Measurements from ENCODE around the gene SUGP1. TPM values are rescaled to one million over a fixed set of nuclear protein-coding genes. Genes with fewer than 3 reads are reported as not detected.

The SUGP1 gene
- total RNA-seq, 1 experiment from 2014 or later = 51.2 TPM

DNA sequence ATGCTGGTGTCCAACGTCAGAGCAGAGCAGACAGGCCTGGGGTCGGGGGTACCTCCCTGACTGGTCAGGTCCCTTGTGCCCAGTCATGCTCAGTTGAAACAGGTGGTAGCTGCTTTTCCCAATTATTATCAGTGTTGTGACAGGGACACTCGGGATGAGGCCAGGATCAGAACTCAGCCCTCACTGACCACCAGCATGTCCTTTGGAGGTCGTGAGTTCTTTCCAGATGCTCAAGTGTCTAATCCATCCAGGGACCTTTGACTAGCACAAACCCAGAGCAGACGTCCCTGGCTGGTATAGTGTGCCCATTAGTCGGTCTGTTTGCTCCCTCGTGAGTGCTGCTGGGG lies 22.7 kb upstream of the SUGP1 start:
- H3K4me1 Mint-ChIP-seq (ENCODE audit: low read depth, unreplicated experiment) = no peaks in the 10 kb centered on the region
- H3K27me3 Mint-ChIP-seq (ENCODE audit: insufficient read depth, unreplicated experiment) = no peaks in the 10 kb centered on the region
- no peak for DNase-seq
- no peak overlapping the region for H3K4me3 ChIP-seq (ENCODE audit: low read depth, low read length)
- POLR2A ChIA-PET = no interaction called here
- peaks cover 5% of the 10 kb centered on the region for H3K36me3 ChIP-seq (ENCODE audit: control insufficient read depth, insufficient read depth, low read length)
- peaks cover 53% of the 10 kb centered on the region for H3K36me3 Mint-ChIP-seq (ENCODE audit: insufficient read depth, unreplicated experiment)
- CTCF ChIA-PET = interaction anchor here (0.5 to 1.5 kb wide), 13 partner anchors 9 to 254 kb away, joined by 3 to 11 read pairs (median 3); partner anchors contain the start of gene GATAD2A
- intact Hi-C loops (cut with micrococcal nuclease; ENCODE audit: unreplicated experiment) = no loop called here
- H3K4me1 ChIP-seq = no peaks in the 10 kb centered on the region
- BruUV-seq (replicated peaks) = no TSS peak
- H3K27ac Mint-ChIP-seq (ENCODE audit: unreplicated experiment) = no peak overlapping the region
- no peak overlapping the region for H3K4me3 Mint-ChIP-seq (ENCODE audit: unreplicated experiment)
- no peaks in the 10 kb centered on the region for H3K27me3 ChIP-seq (replicated peaks; ENCODE audit: control insufficient read depth, insufficient read depth, low read length)
- no peaks in the 10 kb centered on the region for H3K9me3 ChIP-seq
- TF ChIP-seq, protein P1, sequence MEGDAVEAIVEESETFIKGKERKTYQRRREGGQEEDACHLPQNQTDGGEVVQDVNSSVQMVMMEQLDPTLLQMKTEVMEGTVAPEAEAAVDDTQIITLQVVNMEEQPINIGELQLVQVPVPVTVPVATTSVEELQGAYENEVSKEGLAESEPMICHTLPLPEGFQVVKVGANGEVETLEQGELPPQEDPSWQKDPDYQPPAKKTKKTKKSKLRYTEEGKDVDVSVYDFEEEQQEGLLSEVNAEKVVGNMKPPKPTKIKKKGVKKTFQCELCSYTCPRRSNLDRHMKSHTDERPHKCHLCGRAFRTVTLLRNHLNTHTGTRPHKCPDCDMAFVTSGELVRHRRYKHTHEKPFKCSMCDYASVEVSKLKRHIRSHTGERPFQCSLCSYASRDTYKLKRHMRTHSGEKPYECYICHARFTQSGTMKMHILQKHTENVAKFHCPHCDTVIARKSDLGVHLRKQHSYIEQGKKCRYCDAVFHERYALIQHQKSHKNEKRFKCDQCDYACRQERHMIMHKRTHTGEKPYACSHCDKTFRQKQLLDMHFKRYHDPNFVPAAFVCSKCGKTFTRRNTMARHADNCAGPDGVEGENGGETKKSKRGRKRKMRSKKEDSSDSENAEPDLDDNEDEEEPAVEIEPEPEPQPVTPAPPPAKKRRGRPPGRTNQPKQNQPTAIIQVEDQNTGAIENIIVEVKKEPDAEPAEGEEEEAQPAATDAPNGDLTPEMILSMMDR (IDR thresholded peaks at IDR 0.05; ENCODE audit: insufficient read depth in 1 of 2, low read depth in 1 of 2, low read length in 1 of 2, severe bottlenecking in 1 of 2, unreplicated experiment in 1 of 2) = no peak
- no peaks in the 10 kb centered on the region for H3K9me3 Mint-ChIP-seq (ENCODE audit: unreplicated experiment)

DNA sequence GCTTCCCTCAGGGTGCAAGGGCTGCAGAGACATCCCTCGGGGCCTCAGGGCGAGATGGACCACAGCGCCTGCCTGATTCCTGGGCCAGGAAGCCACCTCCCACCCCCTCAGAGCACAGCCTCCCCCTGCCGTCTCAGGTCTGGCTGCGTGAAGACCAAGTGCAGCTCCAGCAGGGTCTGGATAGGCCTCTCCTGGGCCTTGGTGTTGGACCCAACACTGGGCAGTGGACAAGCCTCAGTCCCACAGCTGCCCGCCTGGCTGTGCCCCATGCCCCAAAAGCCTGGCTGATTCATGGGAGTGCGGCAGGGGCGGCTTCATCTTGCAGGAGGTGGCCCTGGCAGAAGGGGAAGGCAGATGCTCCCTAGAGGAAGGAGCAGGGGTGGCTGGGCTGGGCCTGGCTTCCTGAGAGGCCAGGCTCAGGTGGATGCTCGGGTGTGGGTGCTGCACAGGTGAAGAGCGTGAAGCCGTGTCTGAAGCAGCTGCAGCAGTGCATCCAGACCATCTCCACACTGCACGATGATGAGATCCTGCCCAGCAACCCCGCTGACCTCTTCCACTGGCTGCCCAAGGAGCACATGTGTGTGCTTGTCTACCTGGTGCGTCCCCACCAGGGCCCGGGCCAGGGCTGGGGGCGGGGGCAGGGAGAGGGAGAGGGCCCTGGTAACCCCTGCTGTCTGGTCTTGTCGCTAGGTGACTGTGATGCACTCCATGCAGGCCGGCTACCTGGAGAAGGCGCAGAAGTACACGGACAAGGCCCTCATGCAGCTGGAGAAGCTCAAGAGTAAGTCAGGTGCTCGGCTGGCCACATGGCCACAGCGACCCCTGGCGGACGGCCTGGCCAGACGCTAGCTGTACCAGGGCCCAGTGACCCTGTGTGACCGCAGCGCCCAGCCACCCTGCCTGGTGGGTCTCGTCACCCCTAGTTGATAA lies 22.0 kb upstream of the SUGP1 start:
- intact Hi-C loops (cut with micrococcal nuclease; ENCODE audit: unreplicated experiment) = loop anchor here (1.0 kb wide), 2 partner anchors 156 to 196 kb away; no protein-coding TSS in a partner anchor
- no peaks in the 10 kb centered on the region for H3K9me3 ChIP-seq
- H3K4me3 ChIP-seq (ENCODE audit: low read depth, low read length) = no peak overlapping the region
- POLR2A ChIA-PET = interaction anchor here (0.5 kb wide), 1 partner anchor 43 kb away, joined by 6 read pairs; no protein-coding TSS in a partner anchor
- Mint-ChIP-seq H3K36me3 (ENCODE audit: insufficient read depth, unreplicated experiment) (peaks cover 52% of the 10 kb centered on the region), H3K27me3 (ENCODE audit: insufficient read depth, unreplicated experiment) (no peaks in the 10 kb centered on the region), H3K27ac (ENCODE audit: unreplicated experiment) (no peak overlapping the region), H3K4me3 (ENCODE audit: unreplicated experiment) (no peak overlapping the region), H3K4me1 (ENCODE audit: low read depth, unreplicated experiment) (no peaks in the 10 kb centered on the region), H3K9me3 (ENCODE audit: unreplicated experiment) (no peaks in the 10 kb centered on the region)
- H3K36me3 ChIP-seq (ENCODE audit: control insufficient read depth, insufficient read depth, low read length) = peaks cover 3% of the 10 kb centered on the region
- no peaks in the 10 kb centered on the region for H3K4me1 ChIP-seq
- CTCF ChIA-PET = interaction anchor here (0.6 to 1.5 kb wide), 16 partner anchors 9 to 199 kb away, joined by 3 to 11 read pairs (median 3); partner anchors contain the start of gene GATAD2A
- TF ChIP-seq, protein P1 (IDR thresholded peaks at IDR 0.05; ENCODE audit: insufficient read depth in 1 of 2, low read depth in 1 of 2, low read length in 1 of 2, severe bottlenecking in 1 of 2, unreplicated experiment in 1 of 2) = peak; percentile 80 to 87
- peak; percentile 69 to 85 for DNase-seq
- no TSS peak for BruUV-seq (replicated peaks)
- no peaks in the 10 kb centered on the region for H3K27me3 ChIP-seq (replicated peaks; ENCODE audit: control insufficient read depth, insufficient read depth, low read length)

DNA sequence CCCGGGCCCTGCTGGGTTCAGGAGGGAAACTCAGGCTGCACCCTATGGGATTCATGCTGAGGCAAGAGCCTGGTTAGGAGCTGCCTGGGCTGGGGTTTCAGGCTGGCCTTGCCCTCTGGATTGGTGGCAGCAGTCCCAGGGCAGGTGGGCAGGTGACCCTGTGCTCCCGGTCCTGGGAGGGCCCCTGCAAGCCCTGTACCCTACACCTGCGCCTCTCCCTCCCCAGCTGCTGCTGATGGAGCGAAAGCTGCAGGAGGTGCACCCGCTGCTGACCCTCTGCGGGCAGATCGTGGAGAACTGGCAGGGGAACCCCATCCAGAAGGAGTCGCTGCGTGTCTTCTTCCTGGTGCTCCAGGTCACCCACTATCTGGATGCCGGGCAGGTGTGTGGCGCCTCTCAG lies 20.7 kb upstream of the SUGP1 start:
- H3K27me3 ChIP-seq (replicated peaks; ENCODE audit: control insufficient read depth, insufficient read depth, low read length) = no peaks in the 10 kb centered on the region
- Mint-ChIP-seq H3K27me3 (ENCODE audit: insufficient read depth, unreplicated experiment) (no peaks in the 10 kb centered on the region), H3K27ac (ENCODE audit: unreplicated experiment) (no peak overlapping the region), H3K36me3 (ENCODE audit: insufficient read depth, unreplicated experiment) (peaks cover 49% of the 10 kb centered on the region), H3K4me1 (ENCODE audit: low read depth, unreplicated experiment) (no peaks in the 10 kb centered on the region), H3K9me3 (ENCODE audit: unreplicated experiment) (no peaks in the 10 kb centered on the region), H3K4me3 (ENCODE audit: unreplicated experiment) (no peak overlapping the region)
- BruUV-seq (replicated peaks) = no TSS peak
- no peaks in the 10 kb centered on the region for H3K9me3 ChIP-seq
- ChIA-PET POLR2A (no interaction called here), CTCF (no interaction called here)
- no peak overlapping the region for H3K4me3 ChIP-seq (ENCODE audit: low read depth, low read length)
- peaks cover 3% of the 10 kb centered on the region for H3K36me3 ChIP-seq (ENCODE audit: control insufficient read depth, insufficient read depth, low read length)
- DNase-seq = no peak
- TF ChIP-seq, protein P1 (IDR thresholded peaks at IDR 0.05; ENCODE audit: insufficient read depth in 1 of 2, low read depth in 1 of 2, low read length in 1 of 2, severe bottlenecking in 1 of 2, unreplicated experiment in 1 of 2) = no peak
- no peaks in the 10 kb centered on the region for H3K4me1 ChIP-seq
- intact Hi-C loops (cut with micrococcal nuclease; ENCODE audit: unreplicated experiment) = no loop called here

All from Caco-2 (cell line).